WERI-Rb-1 (cell line): ENCODE results near the gene MYLK.

ENCODE experiments used
- DNase-seq: peaks from one replicate; pipeline ENCODE4 v3.0.0-alpha.2; 2020
- H3K27ac ChIP-seq: fragments of 250-450 bp; sonication (Bioruptor Pico); 2 replicates; pipeline ENCODE4 v1.5.1; 2020; ENCODE audit warnings: mild to moderate bottlenecking, moderate library complexity
- H3K27me3 ChIP-seq: fragments of 250-450 bp; sonication (Bioruptor Pico); 2 replicates; pipeline ENCODE4 v1.5.1; 2021; ENCODE audit warnings: mild to moderate bottlenecking, low read depth, moderate library complexity; ENCODE audit not compliant: insufficient read depth, severe bottlenecking
- H3K36me3 ChIP-seq: fragments of 250-450 bp; sonication (Bioruptor Pico); 2 replicates; pipeline ENCODE4 v1.5.1; 2020; ENCODE audit warnings: mild to moderate bottlenecking, moderate library complexity
- H3K4me3 ChIP-seq: 2 replicates; pipeline ENCODE4 v1.5.1; 2011; ENCODE audit warnings: low read depth, mild to moderate bottlenecking, control low read depth, low read length
- H3K9me3 ChIP-seq: fragments of 250-450 bp; sonication (Bioruptor Pico); 2 replicates; pipeline ENCODE4 v1.5.1; 2021; ENCODE audit warnings: mild to moderate bottlenecking, moderate library complexity; ENCODE audit not compliant: severe bottlenecking
- CTCF ChIP-seq: IDR thresholded peaks from 2 replicates; pipeline ENCODE4 v1.5.1; 2011; ENCODE audit warnings: low read depth, mild to moderate bottlenecking, control low read depth, inconsistent platforms, low read length

MYLK gene

DNA sequence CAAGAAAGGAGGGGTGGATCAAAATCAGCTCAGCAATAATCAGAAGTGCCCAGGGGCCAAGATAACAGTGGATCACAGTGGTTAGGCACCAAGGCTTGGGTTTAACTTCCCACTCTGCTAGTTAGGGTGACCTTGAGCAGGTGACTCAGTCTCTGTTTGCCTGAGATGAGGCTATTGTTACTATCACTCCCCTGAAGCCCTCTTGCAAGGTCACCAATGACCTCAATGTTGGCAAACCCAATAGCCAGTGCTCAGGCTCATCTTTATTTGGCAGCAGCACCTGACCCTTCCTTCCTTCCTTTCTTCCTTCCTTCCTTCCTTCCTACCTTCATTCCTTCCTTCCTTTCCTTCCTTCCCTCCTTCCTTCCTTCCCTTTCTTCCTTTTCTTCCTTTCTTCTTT is 196.8 kb downstream of the MYLK start:
- no peak for DNase-seq
- H3K27ac ChIP-seq: no peak overlapping the region
- H3K36me3 ChIP-seq: no peaks in the 10 kb centered on the region

GRCh38 chr3:123686251-123686650 is 197.9 kb downstream of the MYLK start:
- no peak for TF ChIP-seq CTCF
- H3K27ac ChIP-seq: no peak overlapping the region

More for the DNA sequence above, 196.8 kb downstream of the MYLK start:
- no peak for TF ChIP-seq CTCF
- no peaks in the 10 kb centered on the region for H3K27me3 ChIP-seq
- H3K9me3 ChIP-seq: no peaks in the 10 kb centered on the region
- H3K4me3 ChIP-seq: no peak overlapping the region

DNA sequence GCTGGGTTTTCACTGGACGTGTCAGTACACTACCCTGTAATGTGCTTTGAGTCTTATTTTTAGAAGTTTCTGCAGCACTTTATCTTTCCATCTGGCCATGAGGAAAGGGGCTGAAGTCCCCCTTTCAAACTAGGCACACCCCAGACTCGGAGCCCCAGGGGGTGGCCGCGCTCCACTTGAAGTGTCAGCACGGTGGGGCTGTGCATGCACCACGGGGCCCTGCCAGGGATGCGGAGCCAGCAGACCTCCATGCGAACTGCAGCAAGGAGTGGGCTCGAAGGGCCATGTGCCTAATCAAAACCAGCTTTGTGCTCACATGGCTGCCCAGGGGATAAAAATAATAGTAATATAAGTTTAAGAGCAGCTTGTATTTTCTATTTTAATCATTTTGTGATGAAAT is 198.4 kb downstream of the MYLK start:
- no peaks in the 10 kb centered on the region for H3K27me3 ChIP-seq
- DNase-seq: no peak
- H3K9me3 ChIP-seq: no peaks in the 10 kb centered on the region
- no peak overlapping the region for H3K27ac ChIP-seq
- no peak for TF ChIP-seq CTCF
- no peaks in the 10 kb centered on the region for H3K36me3 ChIP-seq
- H3K4me3 ChIP-seq: no peak overlapping the region

More at GRCh38 chr3:123686251-123686650, 197.9 kb downstream of the MYLK start:
- no peak for DNase-seq
- H3K9me3 ChIP-seq: no peaks in the 10 kb centered on the region
- H3K4me3 ChIP-seq: no peak overlapping the region
- H3K36me3 ChIP-seq: no peaks in the 10 kb centered on the region
- no peaks in the 10 kb centered on the region for H3K27me3 ChIP-seq

DNA sequence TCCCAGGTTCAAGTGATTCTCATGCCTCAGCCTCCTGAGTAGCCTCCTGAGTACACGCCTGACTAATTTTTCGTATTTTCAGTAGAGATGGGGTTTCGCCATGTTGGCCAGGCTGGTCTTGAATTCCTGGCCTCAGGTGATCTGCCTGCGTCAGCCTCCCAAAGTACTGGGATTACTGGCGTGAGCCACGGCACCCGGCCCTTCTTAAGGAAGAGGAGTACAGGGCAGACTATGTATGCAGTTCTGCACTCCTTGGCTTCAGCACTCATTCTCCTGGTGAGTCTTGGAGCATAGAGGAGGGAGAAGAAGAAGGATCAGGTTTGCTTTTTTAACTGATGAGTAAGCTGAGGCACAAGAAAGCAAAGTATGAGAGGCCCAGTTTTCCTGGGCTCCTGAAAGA is 199.5 kb downstream of the MYLK start:
- H3K36me3 ChIP-seq: no peaks in the 10 kb centered on the region

DNA sequence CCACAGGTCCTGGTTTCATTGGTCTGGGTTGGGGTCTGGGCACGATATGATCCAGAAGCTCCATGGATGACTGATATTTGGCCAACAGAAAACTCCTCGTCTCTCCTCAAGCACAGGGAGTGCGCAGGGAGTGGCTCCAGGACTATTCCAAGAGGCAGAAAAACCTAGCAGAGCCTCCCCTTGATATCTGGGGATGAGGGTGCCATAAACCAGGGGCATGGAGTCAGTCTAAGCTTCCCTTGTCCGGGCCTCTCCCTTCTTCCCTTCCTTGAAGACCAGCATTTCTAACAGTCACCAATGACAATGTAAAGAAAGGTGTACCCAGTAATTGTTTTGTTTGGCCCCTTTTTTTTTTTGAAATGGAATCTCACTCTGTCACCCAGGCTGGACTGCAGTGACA is 199.9 kb downstream of the MYLK start:
- Histone ChIP-seq H3K27me3 (no peaks in the 10 kb centered on the region), H3K27ac (no peak overlapping the region), H3K9me3 (no peaks in the 10 kb centered on the region), H3K4me3 (no peak overlapping the region), H3K36me3 (no peaks in the 10 kb centered on the region)
- DNase-seq: no peak
- TF ChIP-seq CTCF: no peak

More for the DNA sequence above, 199.5 kb downstream of the MYLK start:
- DNase-seq: no peak
- Histone ChIP-seq H3K27ac (no peak overlapping the region), H3K9me3 (no peaks in the 10 kb centered on the region), H3K4me3 (no peak overlapping the region), H3K27me3 (no peaks in the 10 kb centered on the region)
- TF ChIP-seq CTCF: no peak

GRCh38 chr3:123683505-123684154 is 200.5 kb downstream of the MYLK start:
- Histone ChIP-seq H3K9me3 (no peaks in the 10 kb centered on the region), H3K36me3 (no peaks in the 10 kb centered on the region), H3K4me3 (no peak overlapping the region), H3K27ac (no peak overlapping the region), H3K27me3 (no peaks in the 10 kb centered on the region)
- DNase-seq: no peak
- no peak for TF ChIP-seq CTCF
